MM.1S (cell line): Measurements from ENCODE around the gene ZNF385A.

Experiments used
- DNase-seq: peaks from one replicate; pipeline ENCODE4 v3.0.0-alpha.2; 2015
- H2AFZ ChIP-seq: fragments of 300-600 bp; sonication (generic); 2 replicates; pipeline ENCODE4 v1.6.0; 2016; ENCODE audit warnings: antibody characterized with exemption, low read length
- H3F3A ChIP-seq: fragments of 300-600 bp; sonication (generic); 2 replicates; pipeline ENCODE4 v1.6.1; 2016; ENCODE audit warnings: mild to moderate bottlenecking, antibody characterized with exemption, low read length, moderate library complexity, mixed read lengths; ENCODE audit not compliant: insufficient read depth
- H3K27ac ChIP-seq: fragments of 300-600 bp; sonication (generic); 2 replicates; pipeline ENCODE4 v1.5.1; 2016; ENCODE audit warnings: mild to moderate bottlenecking, low read length
- H3K27me3 ChIP-seq: fragments of 300-600 bp; sonication (generic); replicated peaks from 2 replicates; pipeline ENCODE4 v1.6.0; 2016; ENCODE audit warnings: low read length; ENCODE audit not compliant: insufficient read depth
- H3K36me3 ChIP-seq: fragments of 300-600 bp; sonication (generic); replicated peaks from 2 replicates; pipeline ENCODE4 v1.6.1; 2016; ENCODE audit warnings: mild to moderate bottlenecking, low read length, mixed read lengths; ENCODE audit not compliant: insufficient read depth
- H3K4me1 ChIP-seq: fragments of 300-600 bp; sonication (generic); 2 replicates; pipeline ENCODE4 v1.6.1; 2016; ENCODE audit warnings: low read length, mixed read lengths
- H3K4me2 ChIP-seq: fragments of 300-600 bp; sonication (generic); 2 replicates; pipeline ENCODE4 v1.6.0; 2016; ENCODE audit warnings: low read depth, low read length
- H3K4me3 ChIP-seq: fragments of 300-600 bp; sonication (generic); 2 replicates; pipeline ENCODE4 v1.5.1; 2016; ENCODE audit warnings: low read length, mixed read lengths
- H3K79me2 ChIP-seq: fragments of 300-600 bp; sonication (generic); 2 replicates; pipeline ENCODE4 v1.6.1; 2016; ENCODE audit warnings: mixed run types, low read length, mixed read lengths
- H3K9ac ChIP-seq: fragments of 300-600 bp; sonication (generic); 2 replicates; pipeline ENCODE4 v1.6.1; 2016; ENCODE audit warnings: low read length, mixed read lengths
- H3K9me2 ChIP-seq: fragments of 300-600 bp; sonication (generic); replicated peaks from 2 replicates; pipeline ENCODE4 v1.6.1; 2016; ENCODE audit warnings: mild to moderate bottlenecking, low read length, mixed read lengths; ENCODE audit not compliant: insufficient read depth
- H3K9me3 ChIP-seq: fragments of 300-600 bp; sonication (generic); replicated peaks from 2 replicates; pipeline ENCODE4 v1.6.1; 2016; ENCODE audit warnings: mild to moderate bottlenecking, low read length, mixed read lengths; ENCODE audit not compliant: insufficient read depth
- H4K20me1 ChIP-seq: fragments of 300-600 bp; sonication (generic); 2 replicates; pipeline ENCODE4 v1.6.1; 2016; ENCODE audit warnings: mild to moderate bottlenecking, low read length, moderate library complexity, mixed read lengths; ENCODE audit not compliant: insufficient read depth
- CTCF ChIP-seq: fragments of 300-600 bp; sonication (generic); IDR thresholded peaks from 2 replicates; pipeline ENCODE4 v1.5.1; 2016; ENCODE audit warnings: antibody characterized with exemption, low read length, mixed read lengths
- EZH2 ChIP-seq: fragments of 300-600 bp; sonication (generic); optimal IDR thresholded peaks from 2 replicates; pipeline ENCODE3; 2017; ENCODE audit warnings: low read depth, mild to moderate bottlenecking, antibody characterized with exemption, low read length, mixed read lengths
- EZH2phosphoT487 ChIP-seq: fragments of 300-600 bp; sonication (generic); IDR thresholded peaks from 2 replicates; pipeline ENCODE4 v1.6.1; 2018; ENCODE audit warnings: antibody characterized with exemption, low read length

Gene ZNF385A

DNA sequence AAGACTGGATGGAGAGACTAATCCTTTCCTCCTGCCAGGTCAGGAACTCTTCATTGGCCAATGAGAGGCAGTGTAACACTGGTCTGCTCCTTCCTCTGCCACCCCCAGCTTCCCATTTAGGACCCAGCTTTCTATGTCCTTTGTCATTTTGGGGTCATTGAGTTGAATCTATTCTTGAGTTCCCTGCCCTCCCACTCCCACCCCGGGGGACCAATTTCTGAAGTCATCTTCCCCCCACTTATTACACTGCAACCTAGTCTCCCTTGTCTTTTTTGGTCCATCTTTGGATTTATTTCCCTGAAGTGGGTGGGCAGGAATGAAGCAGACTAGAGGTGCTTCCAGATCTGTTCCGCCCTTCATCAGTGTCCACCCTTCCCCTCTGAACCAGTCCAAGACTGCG lies 42.2 kb upstream of the ZNF385A start:
- no peak overlapping the region for H3K9ac ChIP-seq
- peaks cover 30% of the 10 kb centered on the region for H3K27me3 ChIP-seq
- no peaks in the 10 kb centered on the region for H3F3A ChIP-seq
- H3K9me3 ChIP-seq = no peaks in the 10 kb centered on the region
- no peak overlapping the region for H3K4me3 ChIP-seq
- TF ChIP-seq EZH2phosphoT487 (no peak), EZH2 (no peak), CTCF (no peak)
- H3K27ac ChIP-seq = no peak overlapping the region
- H2AFZ ChIP-seq = no peak overlapping the region
- H3K36me3 ChIP-seq = no peaks in the 10 kb centered on the region
- no peaks in the 10 kb centered on the region for H3K9me2 ChIP-seq
- H4K20me1 ChIP-seq = no peaks in the 10 kb centered on the region
- no peak overlapping the region for H3K4me2 ChIP-seq
- no peaks in the 10 kb centered on the region for H3K4me1 ChIP-seq
- no peak for DNase-seq
- no peaks in the 10 kb centered on the region for H3K79me2 ChIP-seq

GRCh38 chr12:54425702-54426101 lies 41.2 kb upstream of the ZNF385A start:
- no peaks in the 10 kb centered on the region for H3K9me2 ChIP-seq
- H3K27me3 ChIP-seq = peaks cover 28% of the 10 kb centered on the region
- H3K36me3 ChIP-seq = no peaks in the 10 kb centered on the region
- no peak overlapping the region for H3K9ac ChIP-seq
- H3K79me2 ChIP-seq = no peaks in the 10 kb centered on the region
- no peak for TF ChIP-seq EZH2
- no peak for TF ChIP-seq EZH2phosphoT487
- DNase-seq = no peak
- no peaks in the 10 kb centered on the region for H3F3A ChIP-seq
- no peak overlapping the region for H3K4me2 ChIP-seq
- no peaks in the 10 kb centered on the region for H3K9me3 ChIP-seq
- H3K4me1 ChIP-seq = no peaks in the 10 kb centered on the region
- no peak overlapping the region for H2AFZ ChIP-seq
- no peak overlapping the region for H3K4me3 ChIP-seq
- no peak overlapping the region for H3K27ac ChIP-seq
- H4K20me1 ChIP-seq = no peaks in the 10 kb centered on the region

- Histone ChIP-seq H3K36me3 (no peaks in the 10 kb centered on the region), H3K27me3 (peaks cover 42% of the 10 kb centered on the region), H3K4me3 (no peak overlapping the region), H2AFZ (no peak overlapping the region), H3F3A (no peaks in the 10 kb centered on the region), H4K20me1 (no peaks in the 10 kb centered on the region), H3K4me1 (no peaks in the 10 kb centered on the region), H3K27ac (no peak overlapping the region), H3K9me3 (no peaks in the 10 kb centered on the region), H3K4me2 (no peak overlapping the region), H3K79me2 (no peaks in the 10 kb centered on the region), H3K9ac (no peak overlapping the region), H3K9me2 (no peaks in the 10 kb centered on the region)
- no peak for TF ChIP-seq EZH2phosphoT487
- TF ChIP-seq CTCF = no peak
- no peak for TF ChIP-seq EZH2
- no peak for DNase-seq
These were observed 39.7 kb upstream of the ZNF385A start for GRCh38 chr12:54424224-54424623.

GRCh38 chr12:54423816-54424150 lies 39.2 kb upstream of the ZNF385A start:
- H3K4me1 ChIP-seq = no peaks in the 10 kb centered on the region
- no peaks in the 10 kb centered on the region for H3K9me3 ChIP-seq
- no peak overlapping the region for H3K4me3 ChIP-seq
- H3F3A ChIP-seq = no peaks in the 10 kb centered on the region
- H3K9ac ChIP-seq = no peak overlapping the region
- TF ChIP-seq EZH2phosphoT487 (no peak), CTCF (no peak), EZH2 (no peak)
- H3K36me3 ChIP-seq = no peaks in the 10 kb centered on the region
- H3K27me3 ChIP-seq = peaks cover 47% of the 10 kb centered on the region
- no peak overlapping the region for H3K27ac ChIP-seq
- no peaks in the 10 kb centered on the region for H4K20me1 ChIP-seq
- DNase-seq = no peak
- no peak overlapping the region for H3K4me2 ChIP-seq
- H3K79me2 ChIP-seq = no peaks in the 10 kb centered on the region
- no peak overlapping the region for H2AFZ ChIP-seq
- no peaks in the 10 kb centered on the region for H3K9me2 ChIP-seq
